ENCODE measurements around the gene ZKSCAN1. TPM values are rescaled to one million over a fixed set of nuclear protein-coding genes. Genes with fewer than 3 reads are reported as not detected.

Gene ZKSCAN1
- total RNA-seq, 1 donor from 2014 or later, result 83.3 TPM

- peak; percentile 98 for DNase-seq
Observed at GRCh38 chr7:100081535-100082102, 66.2 kb downstream of the ZKSCAN1 start, which contains the start of gene ZNF3. Gene ZNF3 (minus strand): TSS chr7:100081723. CDS start chr7:100077357, 4,366 bp downstream.

GRCh38 chr7:100082978-100083377 is 67.6 kb downstream of the ZKSCAN1 start:
- DNase-seq, result no peak

GRCh38 chr7:100085515-100085914 is 70.1 kb downstream of the ZKSCAN1 start:
- no peak for DNase-seq

- DNase-seq, result no peak
Observed at GRCh38 chr7:100087055-100087750, 71.8 kb downstream of the ZKSCAN1 start.

- no peak for DNase-seq
Observed at GRCh38 chr7:100088095-100088620, 72.8 kb downstream of the ZKSCAN1 start.

GRCh38 chr7:100088621-100089457 is 73.4 kb downstream of the ZKSCAN1 start, which contains the start of gene COPS6:
Gene COPS6 (plus strand): TSS chr7:100088969. CDS start chr7:100088991, 22 bp downstream.
- DNase-seq, result peak; percentile 77

- DNase-seq, result no peak
Observed at GRCh38 chr7:100089458-100090196, 74.2 kb downstream of the ZKSCAN1 start.

GRCh38 chr7:100090527-100091410 is 75.4 kb downstream of the ZKSCAN1 start:
- no peak for DNase-seq

Other genes with a start within 250 kb of the ZKSCAN1 start
- not detected for gene CYP3A4, start 231.4 kb upstream of the ZKSCAN1 start, total RNA-seq
- gene CYP3A43, start 187.6 kb upstream of the ZKSCAN1 start, total RNA-seq, result 0.78 TPM
- gene OR2AE1, start 138.6 kb upstream of the ZKSCAN1 start, total RNA-seq, result not detected
- gene TRIM4, start 96.1 kb upstream of the ZKSCAN1 start, total RNA-seq, result 9.0 TPM
- gene GJC3, start 86.0 kb upstream of the ZKSCAN1 start, total RNA-seq, result 0.47 TPM
- gene AZGP1, start 39.6 kb upstream of the ZKSCAN1 start, total RNA-seq, result not detected
- gene ZSCAN21, start 34.2 kb downstream of the ZKSCAN1 start, total RNA-seq, result 14.7 TPM
- 45.2 TPM for gene ZNF3, start 66.1 kb downstream of the ZKSCAN1 start, total RNA-seq
- gene COPS6, start 73.4 kb downstream of the ZKSCAN1 start, total RNA-seq, result 25.9 TPM
- gene MCM7, start 85.8 kb downstream of the ZKSCAN1 start, total RNA-seq, result 44.8 TPM
- 27.1 TPM for gene AP4M1, start 86.0 kb downstream of the ZKSCAN1 start, total RNA-seq
- gene TAF6, start 103.8 kb downstream of the ZKSCAN1 start, total RNA-seq, result 17.8 TPM
- 19.2 TPM for gene CNPY4, start 104.0 kb downstream of the ZKSCAN1 start, total RNA-seq
- 6.4 TPM for gene MBLAC1, start 111.4 kb downstream of the ZKSCAN1 start, total RNA-seq
- gene LAMTOR4, start 133.3 kb downstream of the ZKSCAN1 start, total RNA-seq, result 22.6 TPM
- gene TRAPPC14, start 143.1 kb downstream of the ZKSCAN1 start, total RNA-seq, result 8.0 TPM
- 2.3 TPM for gene GAL3ST4, start 153.0 kb downstream of the ZKSCAN1 start, total RNA-seq
- gene GPC2, start 161.8 kb downstream of the ZKSCAN1 start, total RNA-seq, result 71.9 TPM
- gene STAG3, start 162.3 kb downstream of the ZKSCAN1 start, total RNA-seq, result 0.78 TPM
- not detected for gene PVRIG, start 204.4 kb downstream of the ZKSCAN1 start, total RNA-seq

All from occipital lobe (tissue), 2 donors.